NT2/D1 (cell line): ENCODE results near the gene FOXO6.

Experiments
- SUZ12 ChIP-seq: IDR thresholded peaks from 2 replicates; pipeline ENCODE4 v1.6.1; 2011; ENCODE audit not compliant: insufficient read length, insufficient read depth; ENCODE audit errors: extremely low read depth
- YY1 ChIP-seq: IDR thresholded peaks from 2 replicates; pipeline ENCODE4 v1.6.1; 2011; ENCODE audit not compliant: insufficient read length, insufficient read depth
- ZNF274 ChIP-seq: IDR thresholded peaks from 2 replicates; pipeline ENCODE4 v1.6.1; 2011; ENCODE audit warnings: mild to moderate bottlenecking, low read depth, low read length

DNA sequence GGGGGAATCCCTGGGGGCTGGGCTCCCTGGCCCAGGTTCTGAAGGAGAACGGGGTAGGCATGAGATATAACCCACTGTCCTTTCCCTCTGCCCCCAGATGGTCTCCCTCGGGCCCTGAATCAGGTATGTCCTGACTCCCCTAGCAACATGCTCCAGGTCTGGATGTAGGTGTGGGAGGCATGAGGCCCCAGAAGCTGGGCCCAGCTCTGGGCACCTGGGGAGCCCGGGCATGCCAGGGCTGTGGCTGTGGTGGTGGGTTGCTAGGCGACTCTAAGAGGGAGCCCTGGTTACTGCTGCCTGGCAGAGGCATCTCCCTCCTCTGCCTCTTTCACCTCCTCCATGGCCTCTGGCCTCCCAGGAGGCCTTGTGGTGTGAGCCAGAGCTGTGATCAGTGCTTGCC lies 16.2 kb downstream of the FOXO6 start:
- TF ChIP-seq ZNF274, result no peak
- TF ChIP-seq YY1, result no peak
- no peak for TF ChIP-seq SUZ12
